HepG2 (cell line): ENCODE results near the gene HRH2. TPM values are rescaled to one million over a fixed set of nuclear protein-coding genes. Genes with fewer than 3 reads are reported as not detected.

ENCODE experiments used
- ATAC-seq: fragments of 200-7000 bp; cut with Tn5 transposase; 3 replicates; pipeline ENCODE4 v1.9.1; 2020; ENCODE audit warnings: mild to moderate bottlenecking, moderate library complexity
- BruUV-seq: library from RNA; stranded (reverse); fragments of 400-500 nt; replicated peaks from 2 replicates; lab custom pipeline; 2021; lab: Mats Ljungman, UMichigan
- CTCF ChIA-PET: fragments of 300-600 bp; formaldehyde crosslinking; extraction: SDS; loops from one replicate; lab custom pipeline; 2021; ENCODE audit warnings: low total read pairs, inconsistent platforms, low intra/inter-chr PET ratio; lab: Yijun Ruan, JAX
- POLR2A ChIA-PET: fragments of 350-600 bp; sonication (Branson Sonifier 250); formaldehyde crosslinking; loops from one replicate; lab custom pipeline; 2020; ENCODE audit warnings: antibody characterized with exemption, inconsistent platforms; lab: Yijun Ruan, JAX
- DNase-seq: peaks from one replicate; pipeline ENCODE4 v3.0.0-alpha.2; 2015; ENCODE audit warnings: low spot score
- FAIRE-seq: peaks from 3 replicates; lab custom pipeline; 2011; peaks lifted over from hg19 to GRCh38; lab: Jason Lieb, UNC
- H2AFZ ChIP-seq: one replicate; pipeline ENCODE4 v1.6.1; 2011; ENCODE audit warnings: low read length, inconsistent platforms
- H3K27ac ChIP-seq: fragments of 300-600 bp; 3 replicates; pipeline ENCODE4 v1.8.0; 2011; ENCODE audit warnings: mixed run types, mild to moderate bottlenecking, mixed read lengths, low read length, inconsistent platforms; ENCODE audit not compliant: insufficient read depth; ENCODE audit errors: extremely low read length
- H3K27me3 ChIP-seq, 2 experiments: fragments of 200-600 bp in 1 of 2; 2 replicates in 1 of 2; 3 replicates in 1 of 2; pipeline versions ENCODE4 v1.6.0 to v1.8.0; 2011; ENCODE audit warnings: low read length in 2 of 2, mild to moderate bottlenecking in 2 of 2, moderate library complexity in 2 of 2, inconsistent platforms in 1 of 2; ENCODE audit not compliant: insufficient read depth in 2 of 2, control insufficient read depth in 1 of 2
- H3K36me3 ChIP-seq, 2 experiments: fragments of 200-600 bp in 1 of 2; replicated peaks in 1 of 2; 2 replicates in 1 of 2; 3 replicates in 1 of 2; pipeline versions ENCODE4 v1.5.1 to v1.8.0; 2011; ENCODE audit warnings: low read length in 2 of 2, inconsistent platforms in 1 of 2; ENCODE audit not compliant: insufficient read depth in 2 of 2, control insufficient read depth in 1 of 2
- H3K4me1 ChIP-seq: 2 replicates; pipeline ENCODE4 v1.5.1; 2012; ENCODE audit warnings: low read length, inconsistent platforms; ENCODE audit not compliant: insufficient read depth
- H3K4me2 ChIP-seq: 2 replicates; pipeline ENCODE4 v1.6.0; 2011; ENCODE audit warnings: low read depth, low read length, inconsistent platforms
- H3K4me3 ChIP-seq, 3 experiments: fragments of 200-600 bp in 1 of 3; sonication (generic), shearing (Covaris generic) in 1 of 3; replicated peaks in 1 of 3; 2 replicates each; pipeline ENCODE4 v1.5.1; 2011 to 2016; ENCODE audit warnings: low read length in 3 of 3, inconsistent platforms in 2 of 3, low read depth in 2 of 3, mild to moderate bottlenecking in 2 of 3, control low read depth in 1 of 3, mixed read lengths in 1 of 3; ENCODE audit not compliant: insufficient read depth in 1 of 3
- H3K79me2 ChIP-seq: one replicate; pipeline ENCODE4 v1.6.1; 2011; ENCODE audit warnings: low read length, inconsistent platforms; ENCODE audit not compliant: insufficient read depth
- H3K9ac ChIP-seq: 2 replicates; pipeline ENCODE4 v1.6.0; 2011; ENCODE audit warnings: mild to moderate bottlenecking, low read depth, low read length, inconsistent platforms; ENCODE audit not compliant: insufficient read depth
- H3K9me3 ChIP-seq: 2 replicates; pipeline ENCODE4 v1.5.1; 2012; ENCODE audit warnings: mild to moderate bottlenecking, low read length
- H4K20me1 ChIP-seq: 2 replicates; pipeline ENCODE4 v1.6.0; 2011; ENCODE audit warnings: inconsistent platforms, mild to moderate bottlenecking, low read length, moderate library complexity; ENCODE audit not compliant: insufficient read depth
- CEBPG ChIP-seq: IDR thresholded peaks from 2 replicates; pipeline ENCODE4 v1.6.1; 2016
- DMAP1 ChIP-seq: IDR thresholded peaks from 2 replicates; pipeline ENCODE4 v1.6.1; 2016
- EP300 ChIP-seq, 3 experiments: sonication (generic) in 1 of 3; formaldehyde crosslinking in 1 of 3; IDR thresholded peaks; 2 replicates each; pipeline versions ENCODE4 v1.5.1 to v1.6.1; 2011 to 2020; ENCODE audit warnings: low read depth in 2 of 3, low read length in 2 of 3, borderline replicate concordance in 1 of 3, improper control_type of control experiment in 1 of 3, mild to moderate bottlenecking in 1 of 3, missing genetic modification reagents in 1 of 3, moderate library complexity in 1 of 3
- GLI4 ChIP-seq: sonication (generic); formaldehyde crosslinking; IDR thresholded peaks from 2 replicates; pipeline ENCODE4 v1.5.1; 2020; ENCODE audit warnings: missing genetic modification reagents, mild to moderate bottlenecking, moderate library complexity, borderline replicate concordance
- HMGA1 ChIP-seq: sonication (generic); formaldehyde crosslinking; conservative IDR thresholded peaks from 2 replicates; pipeline ENCODE4 v1.4.0; 2020; ENCODE audit warnings: missing genetic modification reagents
- SP5 ChIP-seq: IDR thresholded peaks from 2 replicates; pipeline ENCODE4 v1.6.1; 2016; ENCODE audit warnings: low read depth, borderline replicate concordance
- ZNF274 ChIP-seq: sonication (generic); formaldehyde crosslinking; IDR thresholded peaks from 2 replicates; pipeline ENCODE4 v1.5.1; 2020; ENCODE audit warnings: mild to moderate bottlenecking, missing genetic modification reagents
- ZNF484 ChIP-seq: sonication (generic); formaldehyde crosslinking; IDR thresholded peaks from 2 replicates; pipeline ENCODE4 v1.5.1; 2020; ENCODE audit warnings: mild to moderate bottlenecking, low read depth, missing genetic modification reagents, borderline replicate concordance
- ZNF660 ChIP-seq: sonication (generic); formaldehyde crosslinking; IDR thresholded peaks from 2 replicates; pipeline ENCODE4 v1.5.1; 2020; ENCODE audit warnings: mild to moderate bottlenecking, low read depth, missing genetic modification reagents, borderline replicate concordance
- ZNF761 ChIP-seq: sonication (generic); formaldehyde crosslinking; conservative IDR thresholded peaks from 2 replicates; pipeline ENCODE4 v1.4.0; 2020; ENCODE audit warnings: mild to moderate bottlenecking, missing genetic modification reagents
- ZSCAN22 ChIP-seq: sonication (generic); formaldehyde crosslinking; IDR thresholded peaks from 2 replicates; pipeline ENCODE4 v1.4.0; 2020; ENCODE audit warnings: mild to moderate bottlenecking, missing genetic modification reagents
- WGBS: methylation state at CpG from one replicate; pipeline ENCODE4 v1.1.6; 2017; ENCODE audit warnings: low lambda C conversion rate; 5-methylcytosine and 5-hydroxymethylcytosine counted together
- in situ Hi-C: cut with HindIII; loops from 2 replicates; pipeline ENCODE4 v1.10.0; 2017; ENCODE audit warnings: low pct_unique_long_range_greater_than_20kb; ENCODE audit not compliant: extremely low pct_ligation_motif_present
- intact Hi-C: fragments of 100-400 bp; cut with micrococcal nuclease; formaldehyde crosslinking; loops from one replicate; pipeline ENCODE4 v1.10.0; 2022; ENCODE audit not compliant: unreplicated experiment
- polyA plus RNA-seq, 8 experiments: library from polyadenylated mRNA; depleted of rRNA in 3 of 8; stranded (reverse) in 7 of 8; unstranded in 1 of 8; fragments of >200 nt; fragmentation: Illumina TruSeq in 4 of 8; extraction: Trizol in 4 of 8; gene quantifications; 2 replicates each; pipeline versions ENCODE4 v1.2.1 to v1.2.3, GENCODE V29; 2011 to 2016; ENCODE audit warnings: low read depth in 4 of 8, missing spikeins in 1 of 8, mixed read lengths in 1 of 8; ENCODE audit not compliant: insufficient read depth in 1 of 8
- total RNA-seq, 5 experiments: library from RNA; depleted of rRNA; stranded (reverse); fragments of >200 nt; fragmentation: Illumina TruSeq; extraction: Trizol; gene quantifications; 2 replicates each; pipeline ENCODE4 v1.2.3, GENCODE V29; 2016; ENCODE audit warnings: low read depth in 1 of 5
- TF ChIP-seq, protein P1 (sequence below): sonication (generic); formaldehyde crosslinking; IDR thresholded peaks from 2 replicates; pipeline ENCODE4 v1.5.1; 2020; ENCODE audit warnings: missing genetic modification reagents, mild to moderate bottlenecking, borderline replicate concordance
- TF ChIP-seq, protein P2 (sequence below): sonication (generic); formaldehyde crosslinking; conservative IDR thresholded peaks from 2 replicates; pipeline ENCODE4 v1.4.0; 2020; ENCODE audit warnings: missing genetic modification reagents
- TF ChIP-seq, protein P3 (sequence below): IDR thresholded peaks from 2 replicates; pipeline ENCODE4 v1.6.1; 2016; ENCODE audit warnings: low read depth, borderline replicate concordance

Gene HRH2
- total and polyA plus RNA-seq, 2 of the 13 experiments (the other 11 are each of a cell fraction or from before 2014, with no cell fraction given) = not detected

DNA sequence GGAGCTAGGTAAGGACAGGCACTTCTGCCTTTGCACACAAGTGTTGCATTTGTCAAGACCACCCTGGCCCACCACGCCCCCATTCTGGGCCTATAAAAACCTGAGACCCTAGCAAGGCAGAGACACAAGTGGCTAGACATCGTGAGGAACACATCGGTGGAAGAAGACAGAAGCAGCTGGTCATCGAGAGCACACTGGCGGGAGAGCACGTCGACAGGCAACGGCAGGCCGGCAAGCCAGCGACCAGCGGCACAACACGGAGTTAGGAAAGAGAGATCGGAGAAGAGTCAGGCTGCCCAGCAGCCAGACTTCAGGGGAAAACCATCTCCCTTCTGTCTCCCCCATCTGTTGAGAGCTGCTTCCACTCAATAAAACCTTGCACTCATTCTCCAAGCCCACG is 76.1 kb downstream of the HRH2 start:
- intact Hi-C loops (no loop called here), in situ Hi-C loops (loop anchor here (25.0 kb wide), 1 partner anchor 853 kb away; no protein-coding TSS in a partner anchor)
- POLR2A ChIA-PET = no interaction called here
- peaks cover 1 to 9% of the 10 kb centered on the region in 2 experiments; a peak in 1 of 5 replicates for H3K27me3 ChIP-seq
- H3K4me2 ChIP-seq = no peak overlapping the region
- no peaks in the 10 kb centered on the region for H3K79me2 ChIP-seq
- BruUV-seq = no TSS peak
- CTCF ChIA-PET = no interaction called here
- WGBS = 91% methylated on average over 14 of the region's 14 CpGs
- no peak overlapping the region for H3K27ac ChIP-seq
- peaks cover 11% of the 10 kb centered on the region; the same call in 1 of the 2 replicates for H3K4me1 ChIP-seq
- no peaks in the 10 kb centered on the region for H4K20me1 ChIP-seq
- DNase-seq = no peak
- TF ChIP-seq EP300 (IDR thresholded peaks at IDR 0.05; ENCODE audit: low read depth in 2 of 2, low read length in 2 of 2) (no peak), EP300 (CRISPR knock-in tag; IDR thresholded peaks at IDR 0.05; ENCODE audit: borderline replicate concordance) (no peak), SP5 (CRISPR knock-in tag) (no peak)
- TF ChIP-seq, protein P1, sequence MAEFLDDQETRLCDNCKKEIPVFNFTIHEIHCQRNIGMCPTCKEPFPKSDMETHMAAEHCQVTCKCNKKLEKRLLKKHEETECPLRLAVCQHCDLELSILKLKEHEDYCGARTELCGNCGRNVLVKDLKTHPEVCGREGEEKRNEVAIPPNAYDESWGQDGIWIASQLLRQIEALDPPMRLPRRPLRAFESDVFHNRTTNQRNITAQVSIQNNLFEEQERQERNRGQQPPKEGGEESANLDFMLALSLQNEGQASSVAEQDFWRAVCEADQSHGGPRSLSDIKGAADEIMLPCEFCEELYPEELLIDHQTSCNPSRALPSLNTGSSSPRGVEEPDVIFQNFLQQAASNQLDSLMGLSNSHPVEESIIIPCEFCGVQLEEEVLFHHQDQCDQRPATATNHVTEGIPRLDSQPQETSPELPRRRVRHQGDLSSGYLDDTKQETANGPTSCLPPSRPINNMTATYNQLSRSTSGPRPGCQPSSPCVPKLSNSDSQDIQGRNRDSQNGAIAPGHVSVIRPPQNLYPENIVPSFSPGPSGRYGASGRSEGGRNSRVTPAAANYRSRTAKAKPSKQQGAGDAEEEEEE (CRISPR knock-in tag) = no peak
- TF ChIP-seq, all 625 proteins: peak for 0
- Histone ChIP-seq H3K4me3 (no peak overlapping the region), H2AFZ (no peak overlapping the region), H3K36me3 (no peaks in the 10 kb centered on the region), H3K9ac (no peak overlapping the region), H3K9me3 (0 out of 2 replicates have a peak, but pooled peaks cover 4% of the 10 kb centered on the region)
- FAIRE-seq = no peak
- no peak for ATAC-seq

DNA sequence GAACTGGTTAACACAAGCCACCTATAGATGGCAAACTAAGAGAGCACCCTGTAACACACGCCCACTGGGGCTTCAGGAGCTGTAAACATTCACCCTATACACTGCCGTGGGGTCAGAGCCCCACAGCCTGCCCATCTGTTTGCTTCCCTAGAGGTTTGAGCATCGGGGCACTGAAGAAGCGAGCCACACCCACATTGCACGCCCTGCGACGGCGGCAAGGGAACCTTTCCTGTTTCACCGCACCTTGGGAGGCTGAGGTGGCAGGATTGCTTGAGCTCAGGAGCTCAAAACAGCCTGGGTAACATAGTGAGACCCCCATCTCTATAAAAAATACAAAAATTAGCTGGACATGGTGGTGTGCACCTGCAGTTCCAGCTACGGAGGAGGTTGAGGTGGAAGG is 76.6 kb downstream of the HRH2 start:
- Histone ChIP-seq H2AFZ (no peak overlapping the region), H3K27me3 (peaks cover 1 to 9% of the 10 kb centered on the region in 2 experiments; a peak in 1 of 5 replicates), H4K20me1 (no peaks in the 10 kb centered on the region), H3K79me2 (no peaks in the 10 kb centered on the region), H3K4me2 (no peak overlapping the region), H3K9ac (no peak overlapping the region), H3K9me3 (0 out of 2 replicates have a peak, but pooled peaks cover 4% of the 10 kb centered on the region), H3K4me3 (no peak overlapping the region), H3K4me1 (peaks cover 8% of the 10 kb centered on the region; the same call in 1 of the 2 replicates), H3K27ac (no peak overlapping the region), H3K36me3 (no peaks in the 10 kb centered on the region)
- POLR2A ChIA-PET = no interaction called here
- ATAC-seq = no peak
- FAIRE-seq = no peak
- intact Hi-C loops = no loop called here
- CTCF ChIA-PET = no interaction called here
- BruUV-seq = no TSS peak
- 33% methylated on average over 1 of the region's 10 CpGs for WGBS
- DNase-seq = no peak
- in situ Hi-C loops = loop anchor here (25.0 kb wide), 1 partner anchor 853 kb away; no protein-coding TSS in a partner anchor
- TF ChIP-seq DMAP1 (CRISPR knock-in tag) = no peak
- TF ChIP-seq, protein P2, sequence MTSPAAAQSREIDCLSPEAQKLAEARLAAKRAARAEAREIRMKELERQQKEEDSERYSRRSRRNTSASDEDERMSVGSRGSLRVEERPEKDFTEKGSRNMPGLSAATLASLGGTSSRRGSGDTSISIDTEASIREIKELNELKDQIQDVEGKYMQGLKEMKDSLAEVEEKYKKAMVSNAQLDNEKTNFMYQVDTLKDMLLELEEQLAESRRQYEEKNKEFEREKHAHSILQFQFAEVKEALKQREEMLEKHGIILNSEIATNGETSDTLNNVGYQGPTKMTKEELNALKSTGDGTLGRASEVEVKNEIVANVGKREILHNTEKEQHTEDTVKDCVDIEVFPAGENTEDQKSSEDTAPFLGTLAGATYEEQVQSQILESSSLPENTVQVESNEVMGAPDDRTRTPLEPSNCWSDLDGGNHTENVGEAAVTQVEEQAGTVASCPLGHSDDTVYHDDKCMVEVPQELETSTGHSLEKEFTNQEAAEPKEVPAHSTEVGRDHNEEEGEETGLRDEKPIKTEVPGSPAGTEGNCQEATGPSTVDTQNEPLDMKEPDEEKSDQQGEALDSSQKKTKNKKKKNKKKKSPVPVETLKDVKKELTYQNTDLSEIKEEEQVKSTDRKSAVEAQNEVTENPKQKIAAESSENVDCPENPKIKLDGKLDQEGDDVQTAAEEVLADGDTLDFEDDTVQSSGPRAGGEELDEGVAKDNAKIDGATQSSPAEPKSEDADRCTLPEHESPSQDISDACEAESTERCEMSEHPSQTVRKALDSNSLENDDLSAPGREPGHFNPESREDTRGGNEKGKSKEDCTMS (CRISPR knock-in tag) = no peak
- TF ChIP-seq ZNF660 (CRISPR knock-in tag) = no peak
- no peak for TF ChIP-seq CEBPG (CRISPR knock-in tag)
- TF ChIP-seq ZSCAN22 (CRISPR knock-in tag) = no peak
- TF ChIP-seq ZNF761 = no peak
- TF ChIP-seq, protein P3, sequence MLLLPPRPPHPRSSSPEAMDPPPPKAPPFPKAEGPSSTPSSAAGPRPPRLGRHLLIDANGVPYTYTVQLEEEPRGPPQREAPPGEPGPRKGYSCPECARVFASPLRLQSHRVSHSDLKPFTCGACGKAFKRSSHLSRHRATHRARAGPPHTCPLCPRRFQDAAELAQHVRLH (CRISPR knock-in tag) = no peak
- TF ChIP-seq HMGA1 (CRISPR knock-in tag) = no peak
- TF ChIP-seq ZNF484 = no peak
- no peak for TF ChIP-seq ZNF274 (CRISPR knock-in tag)
- no peak for TF ChIP-seq GLI4
